HFFc6 (cell line): ENCODE measurements around the gene PRPS1L1. TPM values are rescaled to one million over a fixed set of nuclear protein-coding genes. Genes with fewer than 3 reads are reported as not detected.

Source experiments
- DNase-seq: peaks from one replicate; pipeline ENCODE4 v3.0.0-alpha.2; 2018
- H3K27ac Mint-ChIP-seq: 2 replicates; pipeline ENCODE4 v1.8.0; 2020; ENCODE audit warnings: mild to moderate bottlenecking, mixed read lengths
- H3K27me3 Mint-ChIP-seq: 2 replicates; pipeline ENCODE4 v1.8.0; 2021; ENCODE audit warnings: mild to moderate bottlenecking, moderate library complexity, mixed read lengths; ENCODE audit not compliant: insufficient read depth
- H3K36me3 Mint-ChIP-seq: 2 replicates; pipeline ENCODE4 v1.8.0; 2021; ENCODE audit warnings: low read depth, mixed read lengths
- H3K4me1 Mint-ChIP-seq: 2 replicates; pipeline ENCODE4 v1.8.0; 2020; ENCODE audit warnings: low read depth, mixed read lengths
- H3K4me3 Mint-ChIP-seq: 2 replicates; pipeline ENCODE4 v1.8.0; 2020; ENCODE audit warnings: mild to moderate bottlenecking, moderate library complexity, mixed read lengths
- H3K9me3 Mint-ChIP-seq: 2 replicates; pipeline ENCODE4 v1.8.0; 2020; ENCODE audit warnings: mild to moderate bottlenecking, mixed read lengths
- total RNA-seq, 6 experiments: library from RNA; stranded (reverse); fragmentation: NEBNext Ultra II Directional; extraction: Animal tissue kit (Norgen Biotek cat#: 25700); gene quantifications; 2 replicates in 1 of 6; 3 replicates in 5 of 6; pipeline ENCODE4 v1.2.3, GENCODE V29; 2021
- TF ChIP-seq, protein P1 (sequence below): fragments of 200-600 bp; sonication (generic); IDR thresholded peaks from 2 replicates; pipeline ENCODE4 v1.5.0; 2021; ENCODE audit warnings: antibody characterized with exemption, mild to moderate bottlenecking

Gene PRPS1L1
- total RNA-seq, 6 experiments from 2014 or later: not detected

DNA sequence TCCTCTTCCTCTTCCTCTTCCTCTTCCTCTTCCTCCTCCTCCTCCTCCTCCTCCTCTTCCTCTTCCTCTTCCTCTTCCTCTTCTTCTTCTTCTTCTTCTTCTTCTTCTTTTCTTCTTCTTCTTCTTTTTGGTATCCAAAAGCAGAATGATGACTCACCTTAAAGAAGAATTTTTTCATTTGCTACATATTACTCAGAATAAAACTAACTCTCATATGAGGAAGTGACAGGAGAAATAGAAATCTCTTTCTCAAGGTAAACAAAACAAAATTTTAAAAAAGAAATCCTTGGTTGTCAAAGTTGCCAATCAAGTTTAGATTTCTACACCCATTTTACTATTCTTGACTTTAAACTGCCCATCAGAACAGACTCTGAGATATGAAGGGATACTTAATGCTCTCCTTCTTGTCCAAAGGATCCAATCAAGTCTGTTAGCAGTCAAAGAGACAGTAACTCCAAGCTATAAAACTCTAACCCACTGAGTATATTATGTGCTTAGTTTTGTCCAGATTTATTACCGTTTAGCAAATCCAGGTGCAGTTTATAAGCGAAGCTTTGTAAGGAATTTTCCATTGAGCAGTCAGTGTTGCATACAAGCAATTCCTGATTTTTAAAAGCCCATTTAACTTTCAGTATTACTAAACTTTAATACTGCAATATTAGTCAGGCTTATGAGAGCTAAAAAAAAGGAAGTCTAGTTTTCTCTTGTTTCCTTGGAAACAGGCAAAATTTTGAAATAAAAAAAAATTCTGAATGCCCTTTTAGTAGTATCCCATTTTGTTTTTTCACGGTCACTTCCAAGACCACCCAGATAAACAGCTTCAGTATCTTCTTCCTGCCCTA is 44.2 kb downstream of the PRPS1L1 start:
- H3K4me1 Mint-ChIP-seq: peaks cover 21% of the 10 kb centered on the region
- DNase-seq: no peak
- H3K9me3 Mint-ChIP-seq: peaks cover 4% of the 10 kb centered on the region; the same call in 1 of the 2 replicates
- H3K36me3 Mint-ChIP-seq: no peaks in the 10 kb centered on the region
- TF ChIP-seq, protein P1, sequence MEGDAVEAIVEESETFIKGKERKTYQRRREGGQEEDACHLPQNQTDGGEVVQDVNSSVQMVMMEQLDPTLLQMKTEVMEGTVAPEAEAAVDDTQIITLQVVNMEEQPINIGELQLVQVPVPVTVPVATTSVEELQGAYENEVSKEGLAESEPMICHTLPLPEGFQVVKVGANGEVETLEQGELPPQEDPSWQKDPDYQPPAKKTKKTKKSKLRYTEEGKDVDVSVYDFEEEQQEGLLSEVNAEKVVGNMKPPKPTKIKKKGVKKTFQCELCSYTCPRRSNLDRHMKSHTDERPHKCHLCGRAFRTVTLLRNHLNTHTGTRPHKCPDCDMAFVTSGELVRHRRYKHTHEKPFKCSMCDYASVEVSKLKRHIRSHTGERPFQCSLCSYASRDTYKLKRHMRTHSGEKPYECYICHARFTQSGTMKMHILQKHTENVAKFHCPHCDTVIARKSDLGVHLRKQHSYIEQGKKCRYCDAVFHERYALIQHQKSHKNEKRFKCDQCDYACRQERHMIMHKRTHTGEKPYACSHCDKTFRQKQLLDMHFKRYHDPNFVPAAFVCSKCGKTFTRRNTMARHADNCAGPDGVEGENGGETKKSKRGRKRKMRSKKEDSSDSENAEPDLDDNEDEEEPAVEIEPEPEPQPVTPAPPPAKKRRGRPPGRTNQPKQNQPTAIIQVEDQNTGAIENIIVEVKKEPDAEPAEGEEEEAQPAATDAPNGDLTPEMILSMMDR: no peak
- no peaks in the 10 kb centered on the region; the same call in none of the 2 replicates for H3K27me3 Mint-ChIP-seq
- H3K27ac Mint-ChIP-seq: no peak overlapping the region
- H3K4me3 Mint-ChIP-seq: no peak overlapping the region

DNA sequence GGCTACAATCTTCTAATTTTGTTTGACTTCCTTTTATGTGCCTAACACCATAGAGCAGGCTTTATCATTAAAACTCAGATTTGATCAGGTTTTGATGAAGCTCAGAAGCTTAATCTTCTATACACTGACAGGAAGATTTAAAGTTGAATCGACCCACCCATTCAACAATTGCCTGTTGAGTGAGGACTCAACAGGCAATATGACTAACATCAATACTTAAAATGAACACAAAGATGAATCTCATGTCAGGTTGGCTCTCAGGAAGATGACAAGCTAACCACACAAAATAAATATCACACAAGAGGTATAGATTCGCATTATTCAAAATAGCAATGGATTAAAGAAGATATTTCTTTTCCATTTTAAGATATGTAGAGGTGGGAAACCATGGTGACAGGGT is 50.7 kb downstream of the PRPS1L1 start:
- no peak overlapping the region for H3K4me3 Mint-ChIP-seq
- peaks cover 1% of the 10 kb centered on the region for H3K27me3 Mint-ChIP-seq
- TF ChIP-seq, protein P1: no peak
- H3K9me3 Mint-ChIP-seq: peaks cover 4% of the 10 kb centered on the region; the same call in 1 of the 2 replicates
- H3K4me1 Mint-ChIP-seq: no peaks in the 10 kb centered on the region
- H3K27ac Mint-ChIP-seq: no peak overlapping the region
- no peak for DNase-seq
- no peaks in the 10 kb centered on the region for H3K36me3 Mint-ChIP-seq

Other genes with a start within 250 kb of the PRPS1L1 start
- gene SNX13, start 87.4 kb downstream of the PRPS1L1 start, total RNA-seq: 10 to 100 TPM; 29.0 to 33.1 (median 30.3) TPM